A549 (cell line): Measurements from ENCODE around the gene ZFP62.

Experiments
- CTCF ChIP-seq: fragments of >200 bp; sonication (Bioruptor Twin); formaldehyde crosslinking; IDR thresholded peaks from 3 replicates; pipeline ENCODE4 v1.5.1; 2016
- MYC ChIP-seq: IDR thresholded peaks from 2 replicates; pipeline ENCODE4 v1.6.1; 2012; ENCODE audit warnings: mild to moderate bottlenecking, inconsistent platforms, low read length, improper control_type of control experiment, borderline replicate concordance
- POLR2A ChIP-seq: IDR thresholded peaks from 2 replicates; pipeline ENCODE4 v1.6.1; 2012; ENCODE audit warnings: mild to moderate bottlenecking, low read length

GRCh38 chr5:180815293-180815917 lies 45.7 kb downstream of the ZFP62 start:
- TF ChIP-seq POLR2A (no peak), MYC (no peak), CTCF (no peak)
